GM21737 (cell line): ENCODE data around the gene MLH3.
"Not testable (repeated sequence)": the region's sequence is repeated elsewhere in the genome, so short reads cannot be mapped to it uniquely, and the experiment has no call there.

ENCODE experiments used
- ATAC-seq: cut with Tn5 transposase; IDR thresholded peaks from one replicate; pipeline ENCODE4 v1.9.1; 2021; ENCODE audit warnings: mild to moderate bottlenecking, moderate library complexity; ENCODE audit not compliant: unreplicated experiment

MLH3 gene

GRCh38 chr14:75040507-75040906 lies 10.8 kb downstream of the MLH3 start:
- ATAC-seq = no peak

DNA sequence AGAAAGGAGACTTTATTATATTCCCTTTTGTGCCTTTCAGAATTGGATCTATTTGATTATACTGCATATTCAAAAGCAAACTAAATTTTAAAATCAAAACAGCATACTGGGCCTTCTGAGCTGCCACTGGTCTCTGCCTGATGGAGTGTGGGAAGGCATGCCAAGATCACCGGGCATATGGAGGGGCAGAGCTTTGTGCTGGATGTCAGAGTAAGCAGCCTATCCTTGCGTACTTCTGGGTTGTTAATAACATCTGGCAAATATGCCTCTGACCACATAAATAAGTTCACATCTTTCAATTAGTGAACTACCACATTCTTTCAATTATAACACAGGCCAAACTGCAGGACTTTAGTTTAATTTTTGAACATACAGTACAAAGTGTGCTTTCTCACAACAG lies 18.3 kb downstream of the MLH3 start:
- no peak for ATAC-seq

DNA sequence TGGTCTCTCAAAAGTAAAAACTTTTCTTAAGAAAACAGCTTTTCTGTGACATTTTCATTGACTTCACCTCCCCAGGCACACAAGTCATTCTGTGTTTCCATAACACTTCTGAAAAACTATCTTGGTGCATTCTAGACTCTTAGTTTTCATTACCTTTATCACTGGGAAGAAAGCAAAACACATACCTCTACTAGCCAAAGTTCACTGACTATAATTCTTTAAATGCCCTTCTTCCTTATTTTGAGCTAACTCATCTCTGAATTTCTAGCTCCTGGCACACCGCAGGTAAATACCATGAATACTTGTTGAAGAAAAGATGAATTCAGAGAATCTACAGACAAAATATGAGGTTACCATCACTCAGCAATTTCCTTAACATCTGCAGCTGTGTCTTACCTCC lies 21.1 kb downstream of the MLH3 start:
- no peak for ATAC-seq

GRCh38 chr14:75025876-75026275 lies 25.4 kb downstream of the MLH3 start:
- no peak for ATAC-seq

GRCh38 chr14:75025082-75025481 lies 26.2 kb downstream of the MLH3 start:
- no peak for ATAC-seq

DNA sequence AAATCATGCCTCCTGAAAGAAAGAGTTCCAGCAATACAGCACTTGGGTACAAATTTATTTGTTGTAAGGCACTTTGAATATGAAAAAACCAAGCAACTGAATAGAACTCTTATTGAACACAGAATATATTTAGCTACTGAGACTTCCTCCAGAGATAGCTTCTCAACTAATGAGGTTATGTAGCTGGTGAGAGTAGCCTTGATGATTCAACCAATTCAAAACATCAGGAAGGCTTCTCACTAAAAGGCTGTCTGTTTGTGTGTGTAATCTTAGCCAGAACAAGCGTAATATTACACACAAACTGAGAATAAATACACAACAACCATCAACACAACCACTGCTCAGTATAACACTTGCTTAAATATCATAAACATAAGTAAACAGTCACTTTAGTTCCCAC lies 28.2 kb downstream of the MLH3 start:
- ATAC-seq = no peak

- ATAC-seq = no peak
Observed at GRCh38 chr14:75022655-75023054, 28.6 kb downstream of the MLH3 start.

DNA sequence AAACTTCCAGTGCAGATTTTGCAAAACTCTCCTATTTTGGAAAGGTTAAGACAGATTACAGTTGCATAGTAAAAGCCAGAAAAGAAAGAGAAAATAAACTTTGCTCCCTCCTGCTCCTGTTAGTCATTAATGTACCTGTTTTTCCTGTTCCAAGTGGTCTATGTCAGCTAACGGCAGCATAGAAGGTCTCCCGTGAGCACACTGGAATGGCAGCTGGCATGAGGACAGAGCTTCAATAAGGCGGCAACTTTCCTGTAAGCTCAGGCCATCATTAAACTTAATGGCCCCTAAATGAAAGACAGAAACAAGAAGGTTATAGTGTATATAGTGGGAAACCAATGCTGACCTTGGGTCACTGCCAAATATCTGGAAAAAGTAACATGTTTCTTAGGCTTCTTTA lies 32.6 kb downstream of the MLH3 start:
- ATAC-seq = no peak

DNA sequence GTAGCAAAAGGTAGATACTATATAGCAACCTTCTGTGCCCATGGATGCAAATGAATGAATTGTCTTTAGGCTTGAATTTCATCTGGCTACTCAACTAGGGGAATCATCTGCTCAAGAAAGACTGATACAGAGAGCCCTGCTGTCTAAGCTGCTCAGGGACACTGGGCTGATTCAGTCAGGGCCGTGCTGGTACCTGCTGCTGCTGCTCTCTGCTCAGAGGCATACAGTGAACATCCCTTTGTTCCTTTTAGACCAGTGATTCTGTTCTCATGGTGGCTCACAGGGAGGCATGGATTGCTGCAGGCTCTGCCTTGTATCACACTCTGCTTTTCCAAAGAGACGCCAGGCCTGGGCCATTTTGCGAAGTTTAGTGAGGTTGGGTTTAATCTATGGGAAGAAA lies 34.5 kb downstream of the MLH3 start:
- ATAC-seq = no peak

GRCh38 chr14:75015496-75015895 lies 35.8 kb downstream of the MLH3 start:
- ATAC-seq = no peak

GRCh38 chr14:75013290-75013689 lies 38.0 kb downstream of the MLH3 start:
- no peak for ATAC-seq

DNA sequence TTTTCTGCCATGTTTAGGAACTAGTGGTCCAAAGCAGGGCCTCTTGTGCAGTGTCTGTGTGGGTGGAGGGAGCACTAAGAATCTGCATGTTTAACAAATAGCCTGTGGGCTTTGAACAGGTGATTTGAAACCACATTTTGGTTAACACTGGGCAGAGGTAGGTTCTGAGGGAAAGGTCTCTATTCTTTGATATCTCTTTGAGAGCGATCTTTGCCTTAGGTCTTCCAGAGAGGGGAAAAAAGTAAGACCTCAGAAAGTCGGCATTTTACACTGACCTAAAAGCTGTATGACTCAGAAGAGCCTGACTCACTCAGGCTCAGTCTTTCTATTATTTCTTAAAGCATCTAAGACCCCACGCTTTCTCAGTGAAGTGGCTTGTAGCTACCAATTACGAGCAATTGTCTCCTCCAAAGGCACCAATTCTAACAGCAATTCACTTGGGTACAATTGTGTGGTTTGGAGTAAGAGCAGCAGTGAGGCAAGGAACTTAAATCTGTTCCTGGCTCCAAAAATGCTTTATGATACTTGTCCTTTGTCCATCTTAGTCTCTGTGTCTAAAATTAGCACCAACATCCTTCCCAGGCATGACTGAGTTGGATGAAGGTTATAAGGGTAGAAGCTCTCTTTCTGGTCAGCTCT lies 39.8 kb downstream of the MLH3 start:
- no peak for ATAC-seq

- ATAC-seq = no peak
Observed at GRCh38 chr14:75010472-75011093, 40.7 kb downstream of the MLH3 start.

- no peak for ATAC-seq
Observed at GRCh38 chr14:75009176-75009575, 42.1 kb downstream of the MLH3 start.

DNA sequence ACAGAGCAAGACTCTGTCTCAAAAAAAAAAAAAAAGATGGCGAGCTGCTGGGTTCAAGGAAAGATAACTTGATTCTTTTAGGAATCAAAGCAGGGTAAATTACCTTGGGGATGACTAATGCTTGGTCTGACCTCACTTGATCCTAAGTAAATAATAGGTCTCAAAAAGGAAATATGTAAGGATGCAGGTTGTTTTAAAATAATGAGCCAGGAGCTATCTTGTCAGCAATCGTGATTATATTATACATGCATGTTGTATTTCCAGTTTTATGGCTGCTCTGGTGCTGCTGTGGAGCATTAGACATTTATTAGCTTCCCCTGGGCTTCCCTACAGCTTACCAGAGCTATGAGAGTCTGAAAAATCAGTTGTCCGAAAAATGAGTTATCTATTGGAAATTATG lies 45.9 kb downstream of the MLH3 start:
- no peak for ATAC-seq

- no peak for ATAC-seq
Observed at GRCh38 chr14:75003250-75004027, 47.8 kb downstream of the MLH3 start.

DNA sequence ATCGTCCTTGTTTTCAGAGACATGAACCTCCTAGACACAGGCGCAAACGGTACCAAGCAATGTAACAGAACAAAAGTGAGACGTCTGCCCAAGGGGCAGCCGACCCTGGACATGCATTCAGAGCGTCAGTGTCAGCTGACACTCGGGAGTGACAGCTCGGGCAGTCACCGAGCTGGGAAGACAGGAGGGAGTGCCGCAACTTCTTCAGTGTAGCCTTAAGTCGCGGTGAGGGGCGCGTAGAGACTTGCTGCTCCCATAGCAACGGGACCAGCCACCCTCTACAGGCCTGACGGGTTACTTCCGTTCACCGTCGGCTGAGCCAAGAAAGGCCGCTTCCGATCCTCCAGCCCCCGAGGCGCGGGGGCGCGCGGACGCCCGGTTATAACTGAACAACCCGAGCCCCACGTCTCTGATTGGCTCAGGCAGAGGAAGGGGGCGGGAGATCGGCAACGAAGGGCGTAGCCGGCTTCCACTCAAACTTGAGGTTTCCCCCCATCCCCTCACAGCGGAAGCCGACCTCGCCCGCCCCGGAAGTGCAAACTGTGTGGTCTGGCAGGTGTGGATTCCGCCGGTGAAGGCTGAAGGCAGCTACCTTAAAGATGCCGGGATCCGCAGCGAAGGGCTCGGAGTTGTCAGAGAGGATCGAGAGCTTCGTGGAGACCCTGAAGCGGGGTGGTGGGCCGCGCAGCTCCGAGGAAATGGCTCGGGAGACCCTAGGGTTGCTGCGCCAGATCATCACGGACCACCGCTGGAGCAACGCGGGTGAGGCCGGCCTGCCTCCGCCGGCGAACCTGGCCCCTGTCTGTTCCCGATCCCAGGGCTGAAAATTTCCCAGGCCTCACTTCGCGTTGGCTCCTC lies 48.6 kb downstream of the MLH3 start, which contains the start of gene EIF2B2:
Gene EIF2B2 (plus strand): TSS at position 530 of the 858 bp plus-strand sequence. CDS start 70 bp downstream, at position 600.
- peak; percentile 96 for ATAC-seq

- no peak for ATAC-seq
Observed at GRCh38 chr14:75001899-75002298, 49.4 kb downstream of the MLH3 start.

GRCh38 chr14:75001261-75001660 lies 50.0 kb downstream of the MLH3 start:
- no peak for ATAC-seq

DNA sequence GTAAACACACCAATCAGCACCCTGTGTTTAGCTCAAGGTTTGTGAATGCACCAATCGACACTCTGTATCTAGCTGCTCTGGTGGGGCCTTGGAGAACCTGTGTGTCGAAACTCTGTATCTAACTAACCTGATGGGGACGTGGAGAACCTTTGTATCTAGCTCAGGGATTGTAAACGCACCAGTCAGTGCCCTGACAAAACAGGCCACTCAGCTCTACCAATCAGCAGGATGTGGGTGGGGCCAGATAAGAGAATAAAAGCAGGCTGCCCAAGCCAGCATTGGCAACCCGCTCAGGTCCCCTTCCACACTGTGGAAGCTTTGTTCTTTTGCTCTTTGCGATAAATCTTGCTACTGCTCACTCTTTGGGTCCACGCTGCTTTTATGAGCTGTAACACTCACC lies 55.5 kb downstream of the MLH3 start:
- not testable (repeated sequence) for ATAC-seq

- ATAC-seq = not testable (repeated sequence)
Observed at GRCh38 chr14:74994182-74994581, 57.1 kb downstream of the MLH3 start.
